Hepatocyte (in vitro differentiated cells): Measurements from ENCODE around the gene ATXN10. TPM values are rescaled to one million over a fixed set of nuclear protein-coding genes. Genes with fewer than 3 reads are reported as not detected.

Source experiments
- DNase-seq: peaks from one replicate; pipeline ENCODE4 v3.0.0-alpha.2; 2016; ENCODE audit warnings: low spot score
- H2AFZ ChIP-seq: fragments of 200-600 bp; sonication (generic); 2 replicates; pipeline ENCODE4 v1.6.0; 2016; ENCODE audit warnings: antibody characterized with exemption, mild to moderate bottlenecking
- H3K27ac ChIP-seq: fragments of 200-600 bp; sonication (generic); 2 replicates; pipeline ENCODE4 v1.5.1; 2016; ENCODE audit warnings: mild to moderate bottlenecking
- H3K27me3 ChIP-seq: fragments of 200-600 bp; sonication (generic); 2 replicates; pipeline ENCODE4 v1.6.1; 2016
- H3K36me3 ChIP-seq: fragments of 200-600 bp; sonication (generic); replicated peaks from 2 replicates; pipeline ENCODE4 v1.5.1; 2016; ENCODE audit warnings: low read depth; ENCODE audit not compliant: insufficient read depth
- H3K4me1 ChIP-seq: fragments of 200-600 bp; sonication (generic); 2 replicates; pipeline ENCODE4 v1.5.1; 2016; ENCODE audit warnings: mild to moderate bottlenecking, moderate library complexity; ENCODE audit not compliant: insufficient read depth
- H3K4me2 ChIP-seq: fragments of 200-600 bp; sonication (generic); 2 replicates; pipeline ENCODE4 v1.6.0; 2016
- H3K4me3 ChIP-seq: fragments of 200-600 bp; sonication (generic); 2 replicates; pipeline ENCODE4 v1.5.1; 2016; ENCODE audit warnings: mild to moderate bottlenecking
- H3K79me2 ChIP-seq: fragments of 200-600 bp; sonication (generic); 2 replicates; pipeline ENCODE4 v1.6.0; 2017; ENCODE audit warnings: mild to moderate bottlenecking
- H3K9me2 ChIP-seq: fragments of 200-600 bp; sonication (generic); replicated peaks from 2 replicates; pipeline ENCODE4 v1.6.0; 2017; ENCODE audit warnings: mild to moderate bottlenecking; ENCODE audit not compliant: insufficient read depth
- H3K9me3 ChIP-seq: fragments of 200-600 bp; sonication (generic); 2 replicates; pipeline ENCODE4 v1.5.1; 2016; ENCODE audit warnings: low read depth, mild to moderate bottlenecking
- H4K20me1 ChIP-seq: fragments of 200-600 bp; sonication (generic); 2 replicates; pipeline ENCODE4 v1.6.0; 2016; ENCODE audit warnings: mild to moderate bottlenecking; ENCODE audit not compliant: insufficient read depth, poor library complexity, severe bottlenecking
- CTCF ChIP-seq: fragments of 200-600 bp; sonication (generic); IDR thresholded peaks from 2 replicates; pipeline ENCODE4 v1.5.1; 2016; ENCODE audit warnings: antibody characterized with exemption, mild to moderate bottlenecking; ENCODE audit not compliant: poor library complexity
- EZH2 ChIP-seq: fragments of 200-600 bp; sonication (generic); IDR thresholded peaks from 2 replicates; pipeline ENCODE4 v1.6.1; 2016; ENCODE audit warnings: antibody characterized with exemption, mild to moderate bottlenecking, borderline replicate concordance
- EZH2phosphoT487 ChIP-seq: fragments of 200-600 bp; sonication (generic); IDR thresholded peaks from one replicate; pipeline ENCODE4 v1.6.1; 2018; ENCODE audit warnings: antibody characterized with exemption, mild to moderate bottlenecking, low read depth, moderate library complexity; ENCODE audit not compliant: unreplicated experiment, severe bottlenecking
- WGBS: methylation state at CpG from one replicate; pipeline ENCODE4 v1.1.6; 2016; ENCODE audit warnings: low lambda C conversion rate; ENCODE audit errors: missing lambda C conversion rate; 5-methylcytosine and 5-hydroxymethylcytosine counted together
- polyA plus RNA-seq: library from polyadenylated mRNA; unstranded; fragments of >200 nt; fragmentation: Nextera tagmentation; extraction: Ambion mirVana; gene quantifications from 2 replicates; pipeline ENCODE4 v1.2.1, GENCODE V29; 2016
- total RNA-seq: library from RNA; depleted of rRNA; stranded (reverse); fragments of >200 nt; gene quantifications from 2 replicates; pipeline ENCODE4 v1.2.3, GENCODE V29; 2014

The ATXN10 gene
- total and polyA plus RNA-seq, 2 experiments from 2014 or later, result 141 to 186 TPM

DNA sequence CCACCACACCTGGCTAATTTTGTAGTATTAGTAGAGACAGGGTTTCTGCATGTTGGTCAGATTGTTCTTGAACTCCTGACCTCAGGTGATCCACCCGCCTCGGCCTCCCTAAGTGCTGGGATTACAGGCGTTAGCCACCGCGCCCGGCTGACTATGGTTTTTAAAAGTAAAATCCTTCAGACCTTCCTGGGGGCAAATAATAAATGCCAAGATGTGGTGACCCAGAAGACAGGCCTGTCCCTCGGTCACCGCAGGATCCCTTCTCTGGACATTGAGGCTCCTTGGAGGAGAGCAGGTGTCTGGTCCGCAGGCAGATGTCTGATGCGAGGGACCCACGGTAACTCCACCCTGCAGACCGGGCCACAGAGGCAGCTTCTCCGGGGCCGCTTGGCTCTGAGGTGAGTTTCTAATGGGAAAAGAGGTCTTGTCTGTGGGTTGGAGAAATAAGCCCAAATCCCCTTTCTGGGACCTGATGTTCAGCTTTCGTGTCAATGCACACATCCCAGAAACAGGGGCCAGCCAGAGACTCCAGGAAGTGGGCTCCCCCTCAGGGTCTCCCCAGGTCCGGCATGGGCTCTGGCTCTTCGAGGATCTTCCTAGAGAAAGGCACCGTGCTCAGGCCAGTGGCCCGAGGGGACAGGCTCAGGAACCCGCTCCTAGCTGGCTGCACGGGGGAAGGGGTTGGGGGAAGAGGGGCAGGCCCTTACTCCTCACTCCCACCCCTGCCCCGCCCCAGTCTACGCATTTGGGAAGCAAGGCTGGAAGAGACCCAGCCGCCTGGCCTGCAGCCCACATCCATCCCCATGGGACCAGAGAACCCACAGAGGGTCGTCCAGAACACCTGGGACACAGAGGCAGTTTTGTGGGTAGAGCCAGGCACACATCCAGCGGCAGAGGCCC lies 204.8 kb downstream of the ATXN10 start:
- Histone ChIP-seq H3K9me3 (peaks cover 7% of the 10 kb centered on the region), H3K79me2 (no peaks in the 10 kb centered on the region), H3K4me2 (no peak overlapping the region), H3K9me2 (no peaks in the 10 kb centered on the region), H3K36me3 (no peaks in the 10 kb centered on the region), H3K4me3 (no peak overlapping the region), H3K4me1 (no peaks in the 10 kb centered on the region), H2AFZ (no peak overlapping the region), H4K20me1 (no peaks in the 10 kb centered on the region), H3K27me3 (peaks cover 15% of the 10 kb centered on the region), H3K27ac (no peak overlapping the region)
- no peak for DNase-seq
- no peak for TF ChIP-seq CTCF
- TF ChIP-seq EZH2phosphoT487, result no peak
- TF ChIP-seq EZH2, result no peak
- WGBS, result 91% methylated on average over 24 of the region's 26 CpGs

GRCh38 chr22:45877036-45877380 lies 205.4 kb downstream of the ATXN10 start:
- DNase-seq, result no peak
- no peak overlapping the region for H2AFZ ChIP-seq
- no peaks in the 10 kb centered on the region for H3K4me1 ChIP-seq
- no peaks in the 10 kb centered on the region for H3K36me3 ChIP-seq
- TF ChIP-seq EZH2, result no peak
- TF ChIP-seq CTCF, result no peak
- TF ChIP-seq EZH2phosphoT487, result no peak
- H3K27me3 ChIP-seq, result peaks cover 15% of the 10 kb centered on the region
- no peaks in the 10 kb centered on the region for H3K9me2 ChIP-seq
- no peak overlapping the region for H3K4me2 ChIP-seq
- H3K27ac ChIP-seq, result no peak overlapping the region
- H3K9me3 ChIP-seq, result peaks cover 7% of the 10 kb centered on the region
- 88% methylated on average over 3 of the region's 3 CpGs for WGBS
- H4K20me1 ChIP-seq, result no peaks in the 10 kb centered on the region
- no peaks in the 10 kb centered on the region for H3K79me2 ChIP-seq
- H3K4me3 ChIP-seq, result no peak overlapping the region

DNA sequence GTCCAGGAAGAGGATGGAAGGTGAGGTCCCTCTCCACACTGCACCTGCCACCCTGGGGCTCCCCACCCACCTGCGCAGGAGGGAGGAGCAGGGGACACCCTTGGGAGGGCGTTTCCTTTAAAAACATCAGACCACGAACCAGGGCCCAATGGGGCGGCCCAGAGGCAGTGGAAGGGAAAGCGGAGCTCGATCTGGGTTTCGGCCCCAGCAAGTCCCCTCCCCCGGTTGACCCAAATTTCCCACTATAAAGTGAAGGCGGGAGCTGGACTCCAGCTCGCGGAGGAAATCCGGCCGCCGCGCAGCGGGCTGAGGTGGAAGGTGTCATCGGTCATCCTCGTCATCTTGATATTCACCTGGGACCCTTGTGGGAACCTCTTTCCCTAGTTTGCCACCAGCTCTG lies 206.0 kb downstream of the ATXN10 start:
- Histone ChIP-seq H3K9me2 (no peaks in the 10 kb centered on the region), H2AFZ (no peak overlapping the region), H3K4me1 (no peaks in the 10 kb centered on the region), H3K79me2 (no peaks in the 10 kb centered on the region), H3K4me3 (no peak overlapping the region), H3K27me3 (peaks cover 15% of the 10 kb centered on the region), H3K4me2 (no peak overlapping the region), H4K20me1 (no peaks in the 10 kb centered on the region), H3K36me3 (no peaks in the 10 kb centered on the region), H3K9me3 (peaks cover 7% of the 10 kb centered on the region), H3K27ac (no peak overlapping the region)
- 93% methylated on average over 18 of the region's 18 CpGs for WGBS
- DNase-seq, result no peak
- TF ChIP-seq EZH2phosphoT487, result no peak
- no peak for TF ChIP-seq CTCF
- no peak for TF ChIP-seq EZH2
